GM19193 (cell line): ENCODE data around the gene METTL8.

Source experiments
- POLR2A ChIP-seq: IDR thresholded peaks from 4 replicates; pipeline ENCODE4 v1.6.1; 2011; ENCODE audit not compliant: insufficient read depth, insufficient read length; ENCODE audit errors: extremely low read depth

Gene METTL8

GRCh38 chr2:171434013-171434989 lies 511 bp upstream of the METTL8 start, which contains the start of gene DCAF17:
DCAF17 (plus strand) TSS chr2:171434226; CDS start chr2:171434578, 352 bp downstream.
- TF ChIP-seq POLR2A = peak; percentile 80

GRCh38 chr2:171432969-171433762 lies 624 bp downstream of the METTL8 start:
- TF ChIP-seq POLR2A = no peak

GRCh38 chr2:171432206-171432968 lies 1.4 kb downstream of the METTL8 start:
- TF ChIP-seq POLR2A = no peak

GRCh38 chr2:171431677-171432167 lies 2.1 kb downstream of the METTL8 start:
- no peak for TF ChIP-seq POLR2A

GRCh38 chr2:171430516-171431410 lies 3.0 kb downstream of the METTL8 start:
- no peak for TF ChIP-seq POLR2A

GRCh38 chr2:171420728-171421563 lies 12.8 kb downstream of the METTL8 start:
- no peak for TF ChIP-seq POLR2A

- TF ChIP-seq POLR2A = no peak
Observed at GRCh38 chr2:171419333-171419732, 14.5 kb downstream of the METTL8 start.

- no peak for TF ChIP-seq POLR2A
Observed at GRCh38 chr2:171416009-171416926, 17.5 kb downstream of the METTL8 start.

- no peak for TF ChIP-seq POLR2A
Observed at GRCh38 chr2:171412571-171413175, 21.1 kb downstream of the METTL8 start.

- TF ChIP-seq POLR2A = no peak
Observed at GRCh38 chr2:171411791-171412483, 21.9 kb downstream of the METTL8 start.

GRCh38 chr2:171411214-171411613 lies 22.6 kb downstream of the METTL8 start:
- TF ChIP-seq POLR2A = no peak

GRCh38 chr2:171410624-171411023 lies 23.2 kb downstream of the METTL8 start:
- no peak for TF ChIP-seq POLR2A
